Measurements from ENCODE around the gene PRPF6.

- TF ChIP-seq CTCF (IDR thresholded peaks at IDR 0.05): no peak
- TF ChIP-seq POLR2A (IDR thresholded peaks at IDR 0.05): no peak
Measured at GRCh38 chr20:63947638-63948456, 33.1 kb upstream of the PRPF6 start.

All from body of pancreas (tissue), 4 donors.